SK-N-SH (cell line): ENCODE results near the gene NXPH4. TPM values are rescaled to one million over a fixed set of nuclear protein-coding genes. Genes with fewer than 3 reads are reported as not detected.

ENCODE experiments used
- CTCF ChIA-PET: fragments of 300-600, 350-600 bp; formaldehyde crosslinking; extraction: SDS; loops from one replicate; lab custom pipeline; 2021; lab: Yijun Ruan, JAX
- POLR2A ChIA-PET: fragments of 350-600 bp; sonication (Branson Sonifier 250); formaldehyde crosslinking; extraction: SDS; loops from one replicate; lab custom pipeline; 2020; ENCODE audit warnings: antibody characterized with exemption, inconsistent platforms; lab: Yijun Ruan, JAX
- DNase-seq: peaks from one replicate; pipeline ENCODE4 v3.0.0; 2012
- H2AFZ ChIP-seq: fragments of 200-600 bp; sonication (generic); 2 replicates; pipeline ENCODE4 v1.8.1; 2016; ENCODE audit warnings: antibody characterized with exemption, mild to moderate bottlenecking, low read depth
- H3F3A ChIP-seq: fragments of 200-600 bp; sonication (generic); replicated peaks from 2 replicates; pipeline ENCODE3; 2016; ENCODE audit warnings: antibody characterized with exemption, mild to moderate bottlenecking; ENCODE audit not compliant: insufficient read depth
- H3K27ac ChIP-seq, 2 experiments: fragments of 200-500 bp in 1 of 2; fragments of 200-600 bp in 1 of 2; sonication (Bioruptor generic) in 1 of 2; sonication (generic), shearing (Covaris generic) in 1 of 2; 2 replicates each; pipeline versions ENCODE4 v1.5.1 to v1.6.1; 2014 to 2016; ENCODE audit warnings: low read depth in 2 of 2, inconsistent platforms in 1 of 2, low read length in 1 of 2, mild to moderate bottlenecking in 1 of 2, mixed read lengths in 1 of 2
- H3K27me3 ChIP-seq: fragments of 200-600 bp; sonication (generic), shearing (Covaris generic); 2 replicates; pipeline ENCODE4 v1.6.1; 2016; ENCODE audit warnings: mixed run types; ENCODE audit not compliant: insufficient read depth
- H3K36me3 ChIP-seq, 2 experiments: fragments of 200-500 bp in 1 of 2; fragments of 200-600 bp in 1 of 2; sonication (Bioruptor generic) in 1 of 2; sonication (generic) in 1 of 2; replicated peaks in 1 of 2; 2 replicates each; pipeline versions ENCODE3 to v1.5.1; 2014 to 2016; ENCODE audit warnings: low read length in 1 of 2, mild to moderate bottlenecking in 1 of 2; ENCODE audit not compliant: insufficient read depth in 2 of 2, control insufficient read depth in 1 of 2
- H3K4me1 ChIP-seq, 2 experiments: fragments of 200-500 bp in 1 of 2; fragments of 200-600 bp in 1 of 2; sonication (Bioruptor generic) in 1 of 2; sonication (generic), shearing (Covaris generic) in 1 of 2; 2 replicates each; pipeline versions ENCODE4 v1.5.1 to v1.6.1; 2014 to 2016; ENCODE audit warnings: low read depth in 1 of 2, low read length in 1 of 2, mixed run types in 1 of 2; ENCODE audit not compliant: insufficient read depth in 2 of 2, control insufficient read depth in 1 of 2
- H3K4me2 ChIP-seq: fragments of 200-600 bp; sonication (generic), shearing (Covaris generic); 2 replicates; pipeline ENCODE4 v1.6.1; 2017; ENCODE audit warnings: mixed run types
- H3K4me3 ChIP-seq, 2 experiments: fragments of 200-500 bp in 1 of 2; fragments of 200-600 bp in 1 of 2; sonication (Bioruptor generic) in 1 of 2; sonication (generic), shearing (Covaris generic) in 1 of 2; 2 replicates each; pipeline versions ENCODE4 v1.5.1 to v1.8.1; 2014 to 2016; ENCODE audit warnings: low read depth in 2 of 2, inconsistent platforms in 1 of 2, low read length in 1 of 2, mild to moderate bottlenecking in 1 of 2, mixed read lengths in 1 of 2, moderate library complexity in 1 of 2
- H3K79me2 ChIP-seq: fragments of 200-600 bp; sonication (generic); 2 replicates; pipeline ENCODE4 v1.8.1; 2017; ENCODE audit warnings: mild to moderate bottlenecking; ENCODE audit not compliant: insufficient read depth
- H3K9ac ChIP-seq: fragments of 200-600 bp; sonication (generic); 2 replicates; pipeline ENCODE4 v1.6.1; 2017; ENCODE audit warnings: mixed run types
- H3K9me2 ChIP-seq: fragments of 200-600 bp; sonication (generic); 2 replicates; pipeline ENCODE4 v1.6.1; 2017; ENCODE audit warnings: mixed run types
- H3K9me3 ChIP-seq: fragments of 200-600 bp; sonication (generic); 2 replicates; pipeline ENCODE4 v1.6.1; 2017; ENCODE audit warnings: mixed run types, mild to moderate bottlenecking, moderate library complexity
- H4K20me1 ChIP-seq: fragments of 200-600 bp; sonication (generic); 2 replicates; pipeline ENCODE4 v1.6.1; 2017; ENCODE audit warnings: mild to moderate bottlenecking, mixed run types; ENCODE audit not compliant: insufficient read depth
- NRF1 ChIP-seq: IDR thresholded peaks from 2 replicates; pipeline ENCODE4 v1.6.1; 2012; ENCODE audit warnings: low read depth, mild to moderate bottlenecking, low read length
- WGBS: methylation state at CpG from one replicate; pipeline ENCODE4 v1.1.6; 2017; ENCODE audit warnings: low lambda C conversion rate; 5-methylcytosine and 5-hydroxymethylcytosine counted together
- polyA plus RNA-seq, 3 experiments: library from polyadenylated mRNA; depleted of rRNA; stranded (reverse); fragments of >200 nt; gene quantifications; 2 replicates each; pipeline ENCODE4 v1.2.3, GENCODE V29; 2012
- TF ChIP-seq, protein P1 (sequence below): IDR thresholded peaks from 2 replicates; pipeline ENCODE4 v1.4.0; 2012; ENCODE audit warnings: low read depth, borderline replicate concordance
- TF ChIP-seq, protein P2 (sequence below): fragments of 150-350 bp; IDR thresholded peaks from 2 replicates; pipeline ENCODE4 v1.6.1; 2017; ENCODE audit warnings: antibody characterized with exemption, low read length, low read depth, borderline replicate concordance
- TF ChIP-seq, protein P3 (sequence below): IDR thresholded peaks from 2 replicates; pipeline ENCODE4 v1.6.1; 2012; ENCODE audit warnings: mild to moderate bottlenecking, low read depth, low read length, moderate library complexity
- TF ChIP-seq, protein P4 (sequence below): IDR thresholded peaks from 2 replicates; pipeline ENCODE4; 2012

NXPH4 gene
- polyA plus RNA-seq, 1 of the 3 experiments (the other 2 are of a cell fraction), result 0.31 TPM

DNA sequence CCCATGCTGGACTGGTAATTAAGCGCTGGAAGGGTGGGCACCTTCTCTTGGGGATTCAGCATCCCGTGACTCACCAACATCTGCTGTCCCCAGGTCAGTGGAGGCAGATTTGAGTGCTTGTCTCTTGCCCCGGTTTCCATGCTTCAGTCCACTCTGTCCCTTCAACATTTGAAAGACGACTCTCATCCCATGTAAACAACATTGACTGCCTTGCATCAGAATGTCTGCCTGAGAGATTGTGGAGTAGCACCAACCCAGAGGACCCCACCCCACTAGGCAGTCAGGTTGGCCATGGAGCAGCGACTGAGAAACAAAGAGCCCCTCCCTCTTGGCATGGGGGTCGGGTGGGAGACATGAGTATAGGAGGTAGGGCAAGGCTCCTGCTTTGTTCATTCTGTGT, 39.3 kb downstream of the NXPH4 start:
- Histone ChIP-seq H3F3A (no peaks in the 10 kb centered on the region), H3K4me1 (peaks cover 0 to 6% of the 10 kb centered on the region in 2 experiments; a peak in 1 of 4 replicates), H3K79me2 (no peaks in the 10 kb centered on the region), H2AFZ (no peak overlapping the region), H3K4me2 (no peak overlapping the region), H4K20me1 (no peaks in the 10 kb centered on the region), H3K27me3 (no peaks in the 10 kb centered on the region), H3K9ac (no peak overlapping the region), H3K36me3 (peaks cover 31 to 38% of the 10 kb centered on the region in 2 experiments), H3K4me3 (no peak overlapping the region), H3K9me2 (no peaks in the 10 kb centered on the region), H3K9me3 (no peaks in the 10 kb centered on the region), H3K27ac (no peak overlapping the region)
- ChIA-PET CTCF (interaction anchor here (1.7 to 10.7 kb wide), 2 partner anchors 15 to 197 kb away, joined by 6 to 103 read pairs; no protein-coding TSS in a partner anchor), POLR2A (no interaction called here)
- DNase-seq, result no peak
- 92% methylated on average over 6 of the region's 6 CpGs for WGBS
- TF ChIP-seq, protein P1, sequence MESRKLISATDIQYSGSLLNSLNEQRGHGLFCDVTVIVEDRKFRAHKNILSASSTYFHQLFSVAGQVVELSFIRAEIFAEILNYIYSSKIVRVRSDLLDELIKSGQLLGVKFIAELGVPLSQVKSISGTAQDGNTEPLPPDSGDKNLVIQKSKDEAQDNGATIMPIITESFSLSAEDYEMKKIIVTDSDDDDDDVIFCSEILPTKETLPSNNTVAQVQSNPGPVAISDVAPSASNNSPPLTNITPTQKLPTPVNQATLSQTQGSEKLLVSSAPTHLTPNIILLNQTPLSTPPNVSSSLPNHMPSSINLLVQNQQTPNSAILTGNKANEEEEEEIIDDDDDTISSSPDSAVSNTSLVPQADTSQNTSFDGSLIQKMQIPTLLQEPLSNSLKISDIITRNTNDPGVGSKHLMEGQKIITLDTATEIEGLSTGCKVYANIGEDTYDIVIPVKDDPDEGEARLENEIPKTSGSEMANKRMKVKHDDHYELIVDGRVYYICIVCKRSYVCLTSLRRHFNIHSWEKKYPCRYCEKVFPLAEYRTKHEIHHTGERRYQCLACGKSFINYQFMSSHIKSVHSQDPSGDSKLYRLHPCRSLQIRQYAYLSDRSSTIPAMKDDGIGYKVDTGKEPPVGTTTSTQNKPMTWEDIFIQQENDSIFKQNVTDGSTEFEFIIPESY, result no peak
- TF ChIP-seq, protein P2, sequence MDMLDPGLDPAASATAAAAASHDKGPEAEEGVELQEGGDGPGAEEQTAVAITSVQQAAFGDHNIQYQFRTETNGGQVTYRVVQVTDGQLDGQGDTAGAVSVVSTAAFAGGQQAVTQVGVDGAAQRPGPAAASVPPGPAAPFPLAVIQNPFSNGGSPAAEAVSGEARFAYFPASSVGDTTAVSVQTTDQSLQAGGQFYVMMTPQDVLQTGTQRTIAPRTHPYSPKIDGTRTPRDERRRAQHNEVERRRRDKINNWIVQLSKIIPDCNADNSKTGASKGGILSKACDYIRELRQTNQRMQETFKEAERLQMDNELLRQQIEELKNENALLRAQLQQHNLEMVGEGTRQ, result no peak
- TF ChIP-seq, protein P3, sequence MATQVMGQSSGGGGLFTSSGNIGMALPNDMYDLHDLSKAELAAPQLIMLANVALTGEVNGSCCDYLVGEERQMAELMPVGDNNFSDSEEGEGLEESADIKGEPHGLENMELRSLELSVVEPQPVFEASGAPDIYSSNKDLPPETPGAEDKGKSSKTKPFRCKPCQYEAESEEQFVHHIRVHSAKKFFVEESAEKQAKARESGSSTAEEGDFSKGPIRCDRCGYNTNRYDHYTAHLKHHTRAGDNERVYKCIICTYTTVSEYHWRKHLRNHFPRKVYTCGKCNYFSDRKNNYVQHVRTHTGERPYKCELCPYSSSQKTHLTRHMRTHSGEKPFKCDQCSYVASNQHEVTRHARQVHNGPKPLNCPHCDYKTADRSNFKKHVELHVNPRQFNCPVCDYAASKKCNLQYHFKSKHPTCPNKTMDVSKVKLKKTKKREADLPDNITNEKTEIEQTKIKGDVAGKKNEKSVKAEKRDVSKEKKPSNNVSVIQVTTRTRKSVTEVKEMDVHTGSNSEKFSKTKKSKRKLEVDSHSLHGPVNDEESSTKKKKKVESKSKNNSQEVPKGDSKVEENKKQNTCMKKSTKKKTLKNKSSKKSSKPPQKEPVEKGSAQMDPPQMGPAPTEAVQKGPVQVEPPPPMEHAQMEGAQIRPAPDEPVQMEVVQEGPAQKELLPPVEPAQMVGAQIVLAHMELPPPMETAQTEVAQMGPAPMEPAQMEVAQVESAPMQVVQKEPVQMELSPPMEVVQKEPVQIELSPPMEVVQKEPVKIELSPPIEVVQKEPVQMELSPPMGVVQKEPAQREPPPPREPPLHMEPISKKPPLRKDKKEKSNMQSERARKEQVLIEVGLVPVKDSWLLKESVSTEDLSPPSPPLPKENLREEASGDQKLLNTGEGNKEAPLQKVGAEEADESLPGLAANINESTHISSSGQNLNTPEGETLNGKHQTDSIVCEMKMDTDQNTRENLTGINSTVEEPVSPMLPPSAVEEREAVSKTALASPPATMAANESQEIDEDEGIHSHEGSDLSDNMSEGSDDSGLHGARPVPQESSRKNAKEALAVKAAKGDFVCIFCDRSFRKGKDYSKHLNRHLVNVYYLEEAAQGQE, result no peak
- TF ChIP-seq, protein P4, sequence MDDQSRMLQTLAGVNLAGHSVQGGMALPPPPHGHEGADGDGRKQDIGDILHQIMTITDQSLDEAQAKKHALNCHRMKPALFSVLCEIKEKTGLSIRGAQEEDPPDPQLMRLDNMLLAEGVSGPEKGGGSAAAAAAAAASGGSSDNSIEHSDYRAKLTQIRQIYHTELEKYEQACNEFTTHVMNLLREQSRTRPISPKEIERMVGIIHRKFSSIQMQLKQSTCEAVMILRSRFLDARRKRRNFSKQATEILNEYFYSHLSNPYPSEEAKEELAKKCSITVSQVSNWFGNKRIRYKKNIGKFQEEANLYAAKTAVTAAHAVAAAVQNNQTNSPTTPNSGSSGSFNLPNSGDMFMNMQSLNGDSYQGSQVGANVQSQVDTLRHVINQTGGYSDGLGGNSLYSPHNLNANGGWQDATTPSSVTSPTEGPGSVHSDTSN, result no peak
- TF ChIP-seq NRF1, result no peak
